T-helper 22 cell (primary cell): ENCODE results near the gene UBE2Q1.

Source experiments
- DNase-seq: peaks from one replicate; pipeline ENCODE4 v3.0.0-alpha.2; 2020; ENCODE audit warnings: low read depth

UBE2Q1 gene

DNA sequence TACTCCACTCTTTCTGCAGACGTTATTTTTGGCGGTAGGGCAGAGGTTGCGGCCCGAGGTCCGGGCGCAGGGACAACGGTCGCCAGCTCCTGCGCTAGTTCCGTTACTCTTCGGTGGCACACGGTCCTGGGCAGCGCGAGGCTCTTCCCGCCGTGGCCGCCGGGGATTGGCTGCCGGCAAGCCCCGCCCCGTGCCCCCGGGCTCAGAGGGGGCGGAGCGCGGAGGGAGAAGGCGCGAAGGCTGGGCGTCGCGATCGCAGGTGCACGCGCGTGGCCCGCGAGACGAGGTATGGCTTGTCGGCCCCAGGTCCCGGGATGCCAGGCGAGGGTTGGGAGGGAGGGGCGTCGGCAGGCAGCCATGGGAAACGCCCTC lies 55.7 kb downstream of the UBE2Q1 start:
- no peak for DNase-seq

- no peak for DNase-seq
Measured at GRCh38 chr1:154502066-154502743, 56.3 kb downstream of the UBE2Q1 start, which contains the start of the genes SHE and TDRD10. Gene SHE (minus strand): TSS chr1:154502412. CDS start chr1:154502026, 386 bp downstream. Gene TDRD10 (plus strand): TSS chr1:154502219. CDS start chr1:154506904, 4,685 bp downstream.

DNA sequence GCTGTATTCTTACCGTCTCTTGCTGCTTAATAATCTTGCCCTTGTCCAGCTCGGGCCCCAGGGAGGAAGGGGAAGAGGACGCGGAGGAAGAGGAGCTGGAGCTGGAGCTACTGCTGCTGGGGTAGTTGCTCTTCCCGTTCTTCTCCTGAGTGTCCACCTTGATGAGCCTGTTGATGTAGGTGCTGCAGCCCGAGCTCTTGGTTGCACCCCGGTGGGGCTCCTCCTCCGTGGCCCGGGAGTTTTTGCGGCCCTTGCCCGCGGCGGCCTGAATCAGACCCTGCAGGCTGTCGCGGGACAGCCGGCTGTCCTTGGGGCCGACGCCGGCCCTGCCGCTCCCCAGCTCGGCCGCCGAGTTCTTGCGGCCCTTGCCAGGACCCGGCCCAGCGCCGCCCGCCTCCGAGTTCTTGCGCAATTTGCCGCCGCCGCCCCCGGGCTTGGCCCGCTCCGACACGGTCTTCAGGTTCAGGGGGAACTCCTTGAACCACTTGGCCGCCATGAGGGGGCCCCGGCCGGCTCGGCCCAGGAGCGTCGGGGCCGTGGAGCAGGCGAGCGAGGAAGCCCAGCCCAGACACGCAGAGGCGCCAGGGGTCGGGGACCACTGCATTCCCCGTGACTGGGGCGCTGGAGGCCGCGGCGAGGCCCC lies 56.9 kb downstream of the UBE2Q1 start:
- DNase-seq = no peak

DNA sequence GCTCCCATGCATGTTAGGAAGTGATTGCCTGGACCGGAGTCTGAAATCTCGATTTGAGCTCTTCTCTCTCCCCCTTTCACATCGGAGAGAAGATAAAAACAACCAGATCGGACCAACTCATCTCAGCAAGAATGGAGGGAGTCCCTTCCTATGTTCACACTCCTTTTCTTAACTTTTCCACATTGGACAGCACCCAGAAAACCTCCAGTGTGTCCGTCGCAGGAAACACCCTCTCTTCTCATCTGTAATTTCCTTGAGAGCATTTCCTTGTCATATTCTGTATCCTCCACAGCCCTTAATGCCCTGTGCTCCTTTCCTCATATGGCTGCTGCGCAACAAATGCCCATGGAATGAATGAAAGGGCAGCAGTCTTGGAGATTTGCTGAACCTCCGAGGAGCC lies 57.9 kb downstream of the UBE2Q1 start:
- no peak for DNase-seq

DNA sequence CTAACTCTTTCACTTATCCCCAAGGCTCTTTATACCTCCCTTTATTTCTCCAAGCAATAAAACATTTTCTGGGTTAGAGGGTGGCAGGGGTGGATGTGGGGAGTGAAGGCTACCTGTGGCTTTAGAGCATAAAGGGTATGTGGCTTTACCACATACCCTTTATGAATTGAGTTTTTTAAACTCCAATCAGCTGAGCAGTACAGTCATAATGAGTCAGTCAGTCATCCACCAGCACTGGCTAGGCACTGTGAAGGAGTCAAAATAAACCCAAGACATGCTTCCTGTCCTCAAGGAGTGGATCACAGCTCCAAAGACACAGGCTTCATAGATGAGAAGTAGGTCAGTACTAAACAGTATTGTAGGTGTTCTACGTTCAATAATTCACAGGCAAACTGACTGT lies 59.0 kb downstream of the UBE2Q1 start:
- DNase-seq = no peak
